ENCODE measurements around the gene TSPAN16.

TSPAN16 gene

DNA sequence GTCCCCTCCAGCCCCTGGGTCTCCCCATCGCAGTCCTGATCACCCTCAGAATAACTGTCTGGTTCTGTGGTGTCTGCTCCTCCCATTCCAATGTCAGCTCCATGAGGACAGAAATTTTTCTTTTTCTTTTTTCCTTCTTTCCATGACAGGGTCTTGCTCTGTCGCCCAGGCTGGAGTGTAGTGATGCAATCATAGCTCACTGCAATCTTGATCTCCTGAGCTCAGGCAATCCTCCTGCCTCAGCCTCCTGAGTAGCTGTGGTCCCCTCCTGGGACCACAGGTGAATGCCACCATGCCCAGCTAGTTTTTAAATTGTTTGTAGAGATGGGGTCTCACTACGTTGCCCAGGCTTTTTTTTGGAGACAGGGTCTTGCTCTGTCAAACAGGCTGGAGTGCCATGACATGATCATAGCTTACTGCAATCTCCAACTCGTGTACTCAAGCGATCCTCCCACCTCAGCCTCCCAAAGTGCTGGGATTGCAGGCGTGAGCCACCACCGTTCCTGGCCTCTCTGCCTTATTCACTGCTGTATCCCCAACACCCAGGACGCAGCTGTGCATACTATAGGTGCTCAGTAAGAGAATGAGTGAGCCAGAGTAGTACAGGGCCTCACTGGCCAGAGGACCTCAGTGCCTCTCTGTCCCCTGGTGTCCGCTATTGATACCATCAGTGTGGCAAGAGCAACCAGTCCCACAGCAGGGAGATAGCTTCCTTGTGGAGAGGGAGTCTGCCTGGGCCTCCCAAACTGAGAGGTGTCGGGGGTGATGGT, 28.5 kb upstream of the TSPAN16 start:
- TF ChIP-seq, protein P1, sequence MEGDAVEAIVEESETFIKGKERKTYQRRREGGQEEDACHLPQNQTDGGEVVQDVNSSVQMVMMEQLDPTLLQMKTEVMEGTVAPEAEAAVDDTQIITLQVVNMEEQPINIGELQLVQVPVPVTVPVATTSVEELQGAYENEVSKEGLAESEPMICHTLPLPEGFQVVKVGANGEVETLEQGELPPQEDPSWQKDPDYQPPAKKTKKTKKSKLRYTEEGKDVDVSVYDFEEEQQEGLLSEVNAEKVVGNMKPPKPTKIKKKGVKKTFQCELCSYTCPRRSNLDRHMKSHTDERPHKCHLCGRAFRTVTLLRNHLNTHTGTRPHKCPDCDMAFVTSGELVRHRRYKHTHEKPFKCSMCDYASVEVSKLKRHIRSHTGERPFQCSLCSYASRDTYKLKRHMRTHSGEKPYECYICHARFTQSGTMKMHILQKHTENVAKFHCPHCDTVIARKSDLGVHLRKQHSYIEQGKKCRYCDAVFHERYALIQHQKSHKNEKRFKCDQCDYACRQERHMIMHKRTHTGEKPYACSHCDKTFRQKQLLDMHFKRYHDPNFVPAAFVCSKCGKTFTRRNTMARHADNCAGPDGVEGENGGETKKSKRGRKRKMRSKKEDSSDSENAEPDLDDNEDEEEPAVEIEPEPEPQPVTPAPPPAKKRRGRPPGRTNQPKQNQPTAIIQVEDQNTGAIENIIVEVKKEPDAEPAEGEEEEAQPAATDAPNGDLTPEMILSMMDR (IDR thresholded peaks at IDR 0.05; ENCODE audit: insufficient read depth, low read depth, low read length, missing control alignments): no peak
- DNase-seq (ENCODE audit: low read depth): no peak
- no peak overlapping the region for H3K4me3 ChIP-seq (ENCODE audit: low read depth, low read length)

DNA sequence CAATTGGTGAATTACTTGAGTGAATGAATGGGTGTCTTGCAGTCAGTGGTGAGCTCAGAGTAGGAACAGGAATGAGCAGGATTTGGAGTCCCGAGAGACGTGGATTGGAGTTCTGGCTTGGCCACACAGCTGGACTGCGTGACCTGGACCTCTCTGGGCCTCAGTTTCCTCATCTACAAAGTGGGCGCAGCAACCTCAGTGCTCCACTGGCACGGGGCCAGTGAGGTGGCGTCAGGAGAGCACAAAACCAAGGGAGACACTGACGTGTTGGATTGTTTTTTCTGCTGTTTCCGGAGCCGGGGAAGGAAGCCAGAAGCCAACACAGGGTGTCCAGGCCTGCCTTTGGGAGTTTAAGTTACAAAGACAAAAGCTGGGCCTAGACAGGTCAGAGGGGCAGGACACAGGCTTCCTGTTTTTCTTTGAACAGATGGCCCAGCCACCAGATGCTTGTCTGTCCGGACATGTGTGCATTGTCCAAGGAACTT, 27.1 kb upstream of the TSPAN16 start:
- TF ChIP-seq, protein P1 (IDR thresholded peaks at IDR 0.05; ENCODE audit: insufficient read depth, low read depth, low read length, missing control alignments): no peak
- DNase-seq (ENCODE audit: low read depth): no peak
- no peak overlapping the region for H3K4me3 ChIP-seq (ENCODE audit: low read depth, low read length)

DNA sequence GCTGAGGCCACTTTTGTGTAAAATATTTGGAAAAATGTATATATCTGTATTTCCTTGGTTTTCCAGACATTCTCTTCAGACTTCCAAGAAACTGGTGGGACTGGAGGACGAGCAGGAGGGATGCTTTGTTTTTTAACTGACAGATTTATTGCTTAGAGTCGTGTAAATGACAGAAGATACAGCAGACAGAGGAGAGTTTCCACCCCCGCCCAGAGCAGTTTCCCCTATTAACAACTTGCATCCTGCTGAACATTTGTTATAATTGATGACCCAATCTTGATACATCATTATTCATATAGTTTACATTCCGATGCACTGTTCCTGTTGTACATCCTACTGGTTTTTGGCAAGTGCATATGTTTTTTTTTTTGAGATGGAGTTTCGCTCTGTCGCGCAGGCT, 26.6 kb upstream of the TSPAN16 start:
- no peak overlapping the region for H3K4me3 ChIP-seq (ENCODE audit: low read depth, low read length)
- TF ChIP-seq, protein P1 (IDR thresholded peaks at IDR 0.05; ENCODE audit: insufficient read depth, low read depth, low read length, missing control alignments): no peak
- DNase-seq (ENCODE audit: low read depth): no peak

DNA sequence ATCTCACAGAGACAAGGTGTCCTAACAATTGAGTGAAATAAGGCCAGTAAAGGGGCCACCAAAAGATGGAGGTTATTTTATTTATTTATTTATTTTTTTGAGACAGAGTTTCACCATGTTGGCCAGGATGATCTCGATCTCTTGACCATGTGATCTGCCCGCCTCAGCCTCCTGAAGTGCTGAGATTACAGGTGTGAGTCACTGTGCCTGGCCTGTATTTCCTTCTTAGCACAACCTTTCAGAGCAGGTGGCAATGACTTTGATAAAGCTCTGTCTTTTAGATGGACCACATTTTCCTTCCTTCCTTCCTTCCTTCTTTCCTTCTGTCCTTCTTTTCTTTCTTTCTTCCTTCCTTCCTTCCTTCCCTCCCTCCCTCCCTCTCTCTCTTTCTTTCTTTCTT, 22.7 kb upstream of the TSPAN16 start:
- TF ChIP-seq, protein P1 (IDR thresholded peaks at IDR 0.05; ENCODE audit: insufficient read depth, low read depth, low read length, missing control alignments): no peak
- DNase-seq (ENCODE audit: low read depth): no peak

DNA sequence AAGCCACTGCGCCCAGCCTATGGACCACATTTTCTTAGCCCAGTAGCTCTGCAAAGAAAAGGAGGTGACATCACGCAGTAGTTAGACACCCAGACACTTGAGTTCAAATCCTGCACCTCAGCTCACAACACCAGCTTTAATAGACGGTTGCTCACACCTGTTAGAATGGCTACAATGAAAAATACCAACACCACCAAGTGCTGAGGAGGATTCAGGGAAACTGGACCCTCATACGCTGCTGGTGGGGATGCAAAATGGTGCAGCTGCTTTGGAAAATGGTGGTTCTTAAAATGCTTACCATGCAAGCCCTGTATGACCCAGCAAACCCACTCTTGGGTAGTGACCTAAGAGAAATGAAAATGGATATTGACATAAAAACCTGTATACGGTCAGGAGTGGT, 22.0 kb upstream of the TSPAN16 start:
- H3K4me3 ChIP-seq (ENCODE audit: low read depth, low read length): no peak overlapping the region
- no peak for DNase-seq (ENCODE audit: low read depth)
- TF ChIP-seq, protein P1 (IDR thresholded peaks at IDR 0.05; ENCODE audit: insufficient read depth, low read depth, low read length, missing control alignments): no peak

More for the DNA sequence above, 22.7 kb upstream of the TSPAN16 start:
- H3K4me3 ChIP-seq (ENCODE audit: low read depth, low read length): no peak overlapping the region

DNA sequence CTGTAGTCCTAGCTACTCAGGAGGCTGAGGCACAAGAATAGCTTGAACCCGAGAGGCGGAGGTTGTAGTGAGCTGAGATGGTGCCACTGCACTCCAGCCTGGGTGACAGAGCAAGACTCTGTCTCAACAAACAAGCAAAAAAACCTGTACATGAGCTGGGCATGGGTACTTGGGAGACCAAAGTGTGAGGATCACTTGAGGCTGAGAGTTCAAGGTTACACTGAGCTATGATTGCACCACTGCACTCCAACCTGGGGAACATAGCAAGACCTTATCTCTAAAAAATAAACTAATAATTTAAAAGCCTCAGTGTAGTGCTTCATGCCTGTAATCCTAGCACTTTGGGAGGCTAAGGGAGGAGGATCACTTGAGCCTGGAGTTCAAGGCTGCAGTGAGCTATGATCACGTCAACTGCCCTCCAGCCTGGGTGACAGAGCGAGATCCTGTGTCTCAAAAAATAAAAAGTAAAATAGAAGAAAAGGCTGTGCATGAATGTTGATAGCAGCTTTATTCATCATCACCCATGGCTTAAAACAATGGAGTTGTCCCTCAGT, 21.4 kb upstream of the TSPAN16 start:
- TF ChIP-seq, protein P1 (IDR thresholded peaks at IDR 0.05; ENCODE audit: insufficient read depth, low read depth, low read length, missing control alignments): no peak
- no peak for DNase-seq (ENCODE audit: low read depth)
- H3K4me3 ChIP-seq (ENCODE audit: low read depth, low read length): no peak overlapping the region
